SU-DHL-6 (cell line): ENCODE data around the gene PDAP1.

Experiments used
- H2AFZ ChIP-seq: fragments of 200-600 bp; sonication (generic); 2 replicates; pipeline ENCODE4 v1.6.1; 2014; ENCODE audit warnings: low read depth, mild to moderate bottlenecking, moderate library complexity, mixed read lengths, antibody characterized with exemption, low read length; ENCODE audit not compliant: severe bottlenecking
- H3F3A ChIP-seq: fragments of 200-600 bp; shearing (Covaris generic); 2 replicates; pipeline ENCODE4 v1.6.0; 2016; ENCODE audit warnings: antibody characterized with exemption, mild to moderate bottlenecking; ENCODE audit not compliant: insufficient read depth
- H3K27ac ChIP-seq: fragments of 200-600 bp; sonication (generic); 2 replicates; pipeline ENCODE4 v1.5.1; 2016; ENCODE audit warnings: low read depth, mild to moderate bottlenecking, low read length, moderate library complexity, mixed read lengths
- H3K27me3 ChIP-seq: fragments of 200-600 bp; sonication (generic), shearing (Covaris generic); 2 replicates; pipeline ENCODE4 v1.6.0; 2014; ENCODE audit warnings: mild to moderate bottlenecking, low read length
- H3K36me3 ChIP-seq: fragments of 200-600 bp; sonication (generic); 2 replicates; pipeline ENCODE4 v1.6.1; 2014; ENCODE audit warnings: mild to moderate bottlenecking, low read length, mixed read lengths
- H3K4me2 ChIP-seq: fragments of 300-600, 200-600 bp; shearing (Covaris generic), sonication (generic); 2 replicates; pipeline ENCODE4 v1.6.0; 2014; ENCODE audit warnings: low read length, low read depth, mild to moderate bottlenecking; ENCODE audit not compliant: poor library complexity, severe bottlenecking
- H3K4me3 ChIP-seq: fragments of 200-600 bp; sonication (generic); 2 replicates; pipeline ENCODE4 v1.5.1; 2014; ENCODE audit warnings: antibody characterized with exemption, low read length, mild to moderate bottlenecking, mixed read lengths; ENCODE audit not compliant: insufficient read depth, poor library complexity, severe bottlenecking
- H3K79me2 ChIP-seq: fragments of 200-600 bp; sonication (generic); 2 replicates; pipeline ENCODE4 v1.6.1; 2014; ENCODE audit warnings: mild to moderate bottlenecking, low read length, moderate library complexity; ENCODE audit not compliant: insufficient read depth
- H3K9ac ChIP-seq: fragments of 200-600 bp; sonication (generic); 2 replicates; pipeline ENCODE4 v1.7.0; 2014; ENCODE audit warnings: mild to moderate bottlenecking, low read length
- H3K9me2 ChIP-seq: fragments of 200-600 bp; sonication (generic); replicated peaks from 2 replicates; pipeline ENCODE4 v1.6.1; 2014; ENCODE audit warnings: low read length; ENCODE audit not compliant: insufficient read depth
- H3K9me3 ChIP-seq: fragments of 200-600 bp; sonication (generic); 2 replicates; pipeline ENCODE4 v1.6.1; 2014; ENCODE audit warnings: low read length, mixed read lengths; ENCODE audit not compliant: insufficient read depth
- H4K20me1 ChIP-seq: fragments of 200-600 bp; sonication (generic); 2 replicates; pipeline ENCODE4 v1.6.1; 2014; ENCODE audit warnings: low read depth, mild to moderate bottlenecking, antibody characterized with exemption, low read length, moderate library complexity, mixed read lengths
- EZH2phosphoT487 ChIP-seq: fragments of 200-600 bp; sonication (generic), shearing (Covaris generic); conservative IDR thresholded peaks from 2 replicates; pipeline ENCODE4 v1.6.1; 2018; ENCODE audit warnings: mild to moderate bottlenecking, antibody characterized with exemption, low read length, moderate library complexity, mixed read lengths
- TF ChIP-seq, protein P1 (sequence below): fragments of 200-600 bp; sonication (generic); IDR thresholded peaks from one replicate; pipeline ENCODE4 v1.5.1; 2017; ENCODE audit warnings: antibody characterized with exemption, mild to moderate bottlenecking, low read length, moderate library complexity; ENCODE audit not compliant: insufficient read depth, poor library complexity, severe bottlenecking

The PDAP1 gene

DNA sequence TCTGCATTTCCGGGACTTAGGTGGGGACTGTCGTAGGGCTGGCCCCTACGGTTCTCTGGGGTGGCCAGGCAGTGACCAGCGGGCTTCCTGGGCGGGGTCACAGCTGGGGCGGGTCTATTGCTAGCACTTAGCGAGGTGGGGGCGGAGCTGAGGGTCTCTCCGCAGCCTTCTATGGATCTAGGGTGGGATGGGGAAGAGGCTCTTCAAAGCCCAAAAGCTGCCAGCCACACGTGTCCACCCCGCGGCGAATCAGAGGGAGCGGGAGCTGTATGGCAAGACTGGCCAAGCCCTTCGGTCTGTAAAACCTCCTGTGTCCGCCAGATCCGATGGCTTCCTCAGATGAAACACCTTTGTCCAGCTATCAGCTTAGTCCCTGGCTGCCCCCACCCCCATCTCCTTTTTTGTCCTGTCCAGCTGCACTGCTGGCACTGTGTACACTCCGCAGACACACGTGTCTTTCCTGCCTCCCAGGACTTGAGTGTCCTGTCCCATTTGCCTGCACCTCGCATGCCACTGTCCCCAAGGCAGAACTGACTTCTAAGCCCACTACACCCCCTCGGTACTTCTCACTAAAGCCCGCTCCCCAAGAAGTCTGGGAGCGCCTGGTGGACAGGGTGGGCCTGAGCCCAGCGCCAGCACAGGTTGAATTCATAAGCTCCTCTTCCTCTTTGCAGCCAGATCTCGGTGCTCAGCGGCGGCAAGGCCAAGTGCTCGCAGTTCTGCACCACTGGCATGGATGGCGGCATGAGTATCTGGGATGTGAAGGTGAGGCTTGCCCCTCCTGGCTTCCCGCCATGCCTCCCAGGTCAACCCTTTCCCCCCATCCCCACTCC lies 14.8 kb downstream of the PDAP1 start:
- Histone ChIP-seq H2AFZ (no peak overlapping the region), H3K79me2 (no peaks in the 10 kb centered on the region), H3K27ac (peak overlapping the region; percentile 21; the same call in 1 of the 2 replicates), H3K9ac (no peak overlapping the region), H3K4me3 (no peak overlapping the region), H3K9me3 (no peaks in the 10 kb centered on the region), H3K4me2 (no peak overlapping the region), H3K36me3 (no peaks in the 10 kb centered on the region), H3K9me2 (no peaks in the 10 kb centered on the region), H4K20me1 (no peaks in the 10 kb centered on the region; the same call in 1 of the 2 replicates), H3F3A (peaks cover 37% of the 10 kb centered on the region), H3K27me3 (no peaks in the 10 kb centered on the region)
- TF ChIP-seq, protein P1, sequence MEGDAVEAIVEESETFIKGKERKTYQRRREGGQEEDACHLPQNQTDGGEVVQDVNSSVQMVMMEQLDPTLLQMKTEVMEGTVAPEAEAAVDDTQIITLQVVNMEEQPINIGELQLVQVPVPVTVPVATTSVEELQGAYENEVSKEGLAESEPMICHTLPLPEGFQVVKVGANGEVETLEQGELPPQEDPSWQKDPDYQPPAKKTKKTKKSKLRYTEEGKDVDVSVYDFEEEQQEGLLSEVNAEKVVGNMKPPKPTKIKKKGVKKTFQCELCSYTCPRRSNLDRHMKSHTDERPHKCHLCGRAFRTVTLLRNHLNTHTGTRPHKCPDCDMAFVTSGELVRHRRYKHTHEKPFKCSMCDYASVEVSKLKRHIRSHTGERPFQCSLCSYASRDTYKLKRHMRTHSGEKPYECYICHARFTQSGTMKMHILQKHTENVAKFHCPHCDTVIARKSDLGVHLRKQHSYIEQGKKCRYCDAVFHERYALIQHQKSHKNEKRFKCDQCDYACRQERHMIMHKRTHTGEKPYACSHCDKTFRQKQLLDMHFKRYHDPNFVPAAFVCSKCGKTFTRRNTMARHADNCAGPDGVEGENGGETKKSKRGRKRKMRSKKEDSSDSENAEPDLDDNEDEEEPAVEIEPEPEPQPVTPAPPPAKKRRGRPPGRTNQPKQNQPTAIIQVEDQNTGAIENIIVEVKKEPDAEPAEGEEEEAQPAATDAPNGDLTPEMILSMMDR, result no peak
- TF ChIP-seq EZH2phosphoT487, result no peak

DNA sequence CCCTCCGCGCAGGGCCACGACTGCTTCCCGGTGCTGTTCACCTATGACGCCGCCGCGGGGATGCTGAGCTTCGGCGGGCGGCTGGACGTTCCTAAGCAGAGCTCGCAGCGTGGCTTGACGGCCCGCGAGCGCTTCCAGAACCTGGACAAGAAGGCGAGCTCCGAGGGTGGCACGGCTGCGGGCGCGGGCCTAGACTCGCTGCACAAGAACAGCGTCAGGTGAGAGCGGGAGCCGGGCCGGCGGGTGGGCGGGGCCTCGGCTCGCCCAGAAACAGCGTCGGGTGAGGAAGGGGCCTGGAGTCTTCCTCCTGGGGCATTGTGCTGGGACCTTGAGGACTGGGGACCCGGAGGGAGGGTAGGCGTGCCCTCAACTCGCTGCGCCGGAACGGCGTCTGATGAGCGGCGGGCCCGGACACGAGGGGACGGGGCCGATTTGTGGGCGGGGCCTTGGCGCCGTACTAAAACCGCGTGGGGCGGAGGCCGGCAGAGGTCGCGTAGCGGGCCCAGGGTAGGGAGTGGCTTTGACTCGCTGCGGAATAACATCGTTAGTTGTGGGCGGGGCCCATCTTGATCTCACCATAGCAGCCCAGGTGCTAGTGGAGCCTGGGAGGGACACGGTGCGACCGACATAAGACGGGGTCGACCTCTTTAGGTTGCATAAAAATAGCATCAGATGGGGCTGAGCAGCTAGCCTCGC lies 15.6 kb downstream of the PDAP1 start:
- no peaks in the 10 kb centered on the region for H3K36me3 ChIP-seq
- H2AFZ ChIP-seq, result no peak overlapping the region
- H3K9me2 ChIP-seq, result no peaks in the 10 kb centered on the region
- H3K27me3 ChIP-seq, result no peaks in the 10 kb centered on the region
- no peak for TF ChIP-seq EZH2phosphoT487
- TF ChIP-seq, protein P1, result no peak
- no peak overlapping the region for H3K9ac ChIP-seq
- no peaks in the 10 kb centered on the region for H3K79me2 ChIP-seq
- H3K9me3 ChIP-seq, result no peaks in the 10 kb centered on the region
- peak overlapping the region; percentile 11 for H3K4me2 ChIP-seq
- H4K20me1 ChIP-seq, result no peaks in the 10 kb centered on the region; the same call in 1 of the 2 replicates
- peaks cover 33% of the 10 kb centered on the region for H3F3A ChIP-seq
- H3K27ac ChIP-seq, result peak overlapping the region; percentile 21; the same call in 1 of the 2 replicates
- H3K4me3 ChIP-seq, result no peak overlapping the region

- no peak overlapping the region for H3K9ac ChIP-seq
- no peak overlapping the region for H3K4me3 ChIP-seq
- no peaks in the 10 kb centered on the region for H3K79me2 ChIP-seq
- H3K9me2 ChIP-seq, result no peaks in the 10 kb centered on the region
- no peak overlapping the region for H2AFZ ChIP-seq
- H3K27me3 ChIP-seq, result no peaks in the 10 kb centered on the region
- H3F3A ChIP-seq, result peaks cover 32% of the 10 kb centered on the region
- TF ChIP-seq, protein P1, result no peak
- TF ChIP-seq EZH2phosphoT487, result no peak
- no peak overlapping the region for H3K4me2 ChIP-seq
- H4K20me1 ChIP-seq, result no peaks in the 10 kb centered on the region; the same call in 1 of the 2 replicates
- H3K27ac ChIP-seq, result no peak overlapping the region
- no peaks in the 10 kb centered on the region for H3K36me3 ChIP-seq
- H3K9me3 ChIP-seq, result no peaks in the 10 kb centered on the region
These were observed 16.4 kb downstream of the PDAP1 start for GRCh38 chr7:99392046-99392445.
